GM23248 (cell line): ENCODE results near the gene PHACTR3.

ENCODE experiments used
- EZH2 ChIP-seq: fragments of 200-600 bp; sonication (generic); IDR thresholded peaks from 2 replicates; pipeline ENCODE4 v1.6.1; 2018; ENCODE audit warnings: antibody characterized with exemption, mild to moderate bottlenecking; ENCODE audit not compliant: insufficient read depth, poor library complexity, severe bottlenecking
- EZH2phosphoT487 ChIP-seq: fragments of 200-600 bp; sonication (generic); IDR thresholded peaks from 2 replicates; pipeline ENCODE4 v1.6.1; 2018; ENCODE audit warnings: antibody characterized with exemption, moderate library complexity, mild to moderate bottlenecking, low read depth; ENCODE audit not compliant: insufficient read depth

DNA sequence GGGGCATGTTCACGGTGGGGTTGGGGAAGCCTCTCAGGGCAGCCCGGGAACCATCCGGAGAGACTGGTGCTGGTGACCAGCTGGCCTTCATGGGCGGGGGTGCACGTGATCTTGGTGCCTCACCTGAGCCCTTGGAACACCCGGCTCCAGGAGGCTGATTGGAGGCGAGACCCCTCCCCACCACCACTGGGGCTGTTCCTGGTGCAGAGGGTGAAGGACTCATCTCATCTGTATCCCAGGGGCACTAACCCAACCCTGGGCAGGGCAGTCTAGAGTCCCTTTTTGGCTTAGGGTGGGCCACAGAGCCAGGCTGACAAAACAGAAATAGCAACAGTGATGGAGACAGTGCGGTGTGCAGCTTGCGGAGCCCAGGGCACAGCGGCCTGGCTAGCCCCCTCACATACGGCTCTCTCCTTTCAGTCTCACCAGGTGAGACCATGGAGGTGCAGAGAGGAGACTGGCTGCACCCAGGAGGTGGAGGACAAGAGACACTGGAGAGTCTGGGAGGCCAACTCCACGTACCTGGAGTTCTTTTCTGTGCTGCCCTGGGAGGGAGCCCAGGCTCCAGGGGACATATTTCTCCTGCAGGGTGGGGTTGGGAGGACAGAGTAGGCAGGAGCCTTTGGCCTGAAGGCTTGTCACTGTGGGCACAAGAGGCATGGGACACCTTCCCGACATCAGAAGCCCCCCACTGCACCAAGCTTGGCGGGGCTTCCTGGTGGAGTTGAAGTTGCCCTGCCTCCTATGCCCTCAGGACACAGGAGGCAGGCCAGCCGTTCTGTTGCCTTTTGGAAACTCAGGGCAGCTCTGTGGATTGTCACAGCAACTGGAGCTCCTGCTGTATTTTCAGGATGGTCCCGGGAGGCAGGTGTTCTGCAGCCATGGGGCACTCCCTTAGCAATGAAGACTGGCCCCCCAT lies 223.1 kb downstream of the PHACTR3 start:
- TF ChIP-seq EZH2phosphoT487 (no peak), EZH2 (no peak)
